Measurements from ENCODE around the gene STK31. TPM values are rescaled to one million over a fixed set of nuclear protein-coding genes. Genes with fewer than 3 reads are reported as not detected.
"Not testable (repeated sequence)": the region's sequence is repeated elsewhere in the genome, so short reads cannot be mapped to it uniquely, and the experiment has no call there.

Gene STK31
- total RNA-seq, 2 donors from 2014 or later: 0.09 to 32.1 TPM

DNA sequence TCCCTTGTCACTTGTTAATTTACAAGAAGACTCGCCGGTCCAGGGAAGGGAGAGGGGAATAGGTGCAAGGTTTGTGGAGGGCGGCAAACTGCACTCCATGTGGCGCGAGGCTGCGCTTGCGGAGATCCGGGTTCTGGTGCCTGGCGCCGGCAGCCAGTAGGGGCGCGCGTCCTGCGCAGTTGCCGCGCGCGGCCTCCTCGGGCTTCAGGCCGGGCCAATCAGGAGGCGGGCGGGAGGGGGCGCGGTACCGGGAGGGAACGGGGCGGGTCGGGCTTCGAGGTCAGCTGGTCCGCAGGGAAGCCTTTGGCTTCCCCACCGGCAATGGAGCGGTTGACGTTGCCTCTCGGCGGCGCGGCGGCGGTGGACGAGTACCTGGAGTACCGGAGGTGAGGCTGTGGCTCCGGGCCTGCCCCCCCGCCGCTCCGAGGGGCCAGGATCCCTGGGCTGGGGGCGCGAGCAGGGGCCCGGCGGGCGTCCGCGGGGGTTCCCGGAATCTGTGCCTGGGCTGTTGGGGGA lies 30.1 kb upstream of the STK31 start, which contains the start of gene FAM221A:
TSS of gene FAM221A (plus strand) at position 302 of the 516 bp plus-strand sequence. CDS start at position 322, 20 bp downstream.
- H3K4me3 ChIP-seq: peak within 1 kb of the TSS; percentile 64 to 69
- DNase-seq (ENCODE audit: low spot score): peak; percentile 85
- H3K4me1 ChIP-seq (replicated peaks): no peaks in the 10 kb centered on the region
- peak within 1 kb of the TSS; percentile 80 for H3K27ac ChIP-seq
- WGBS: 1% methylated on average over 47 of the region's 53 CpGs
- TF ChIP-seq POLR2AphosphoS5 (IDR thresholded peaks at IDR 0.05) (peak; percentile 53), POLR2A (IDR thresholded peaks at IDR 0.05) (peak; percentile 16)
- TF ChIP-seq, protein P1, sequence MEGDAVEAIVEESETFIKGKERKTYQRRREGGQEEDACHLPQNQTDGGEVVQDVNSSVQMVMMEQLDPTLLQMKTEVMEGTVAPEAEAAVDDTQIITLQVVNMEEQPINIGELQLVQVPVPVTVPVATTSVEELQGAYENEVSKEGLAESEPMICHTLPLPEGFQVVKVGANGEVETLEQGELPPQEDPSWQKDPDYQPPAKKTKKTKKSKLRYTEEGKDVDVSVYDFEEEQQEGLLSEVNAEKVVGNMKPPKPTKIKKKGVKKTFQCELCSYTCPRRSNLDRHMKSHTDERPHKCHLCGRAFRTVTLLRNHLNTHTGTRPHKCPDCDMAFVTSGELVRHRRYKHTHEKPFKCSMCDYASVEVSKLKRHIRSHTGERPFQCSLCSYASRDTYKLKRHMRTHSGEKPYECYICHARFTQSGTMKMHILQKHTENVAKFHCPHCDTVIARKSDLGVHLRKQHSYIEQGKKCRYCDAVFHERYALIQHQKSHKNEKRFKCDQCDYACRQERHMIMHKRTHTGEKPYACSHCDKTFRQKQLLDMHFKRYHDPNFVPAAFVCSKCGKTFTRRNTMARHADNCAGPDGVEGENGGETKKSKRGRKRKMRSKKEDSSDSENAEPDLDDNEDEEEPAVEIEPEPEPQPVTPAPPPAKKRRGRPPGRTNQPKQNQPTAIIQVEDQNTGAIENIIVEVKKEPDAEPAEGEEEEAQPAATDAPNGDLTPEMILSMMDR (IDR thresholded peaks at IDR 0.05): peak; percentile 61 to 76 (median 69)
- no peaks in the 10 kb centered on the region for H3K9me3 ChIP-seq
- no peaks in the 10 kb centered on the region for H3K27me3 ChIP-seq (replicated peaks; ENCODE audit: insufficient read depth)
- H3K36me3 ChIP-seq: no peaks in the 10 kb centered on the region
- intact Hi-C loops (cut with DNase I): loop anchor here (2.0 to 10.0 kb wide), 2 partner anchors 83 to 665 kb away; partner anchors contain the start of genes CCDC126 and HYCC1

DNA sequence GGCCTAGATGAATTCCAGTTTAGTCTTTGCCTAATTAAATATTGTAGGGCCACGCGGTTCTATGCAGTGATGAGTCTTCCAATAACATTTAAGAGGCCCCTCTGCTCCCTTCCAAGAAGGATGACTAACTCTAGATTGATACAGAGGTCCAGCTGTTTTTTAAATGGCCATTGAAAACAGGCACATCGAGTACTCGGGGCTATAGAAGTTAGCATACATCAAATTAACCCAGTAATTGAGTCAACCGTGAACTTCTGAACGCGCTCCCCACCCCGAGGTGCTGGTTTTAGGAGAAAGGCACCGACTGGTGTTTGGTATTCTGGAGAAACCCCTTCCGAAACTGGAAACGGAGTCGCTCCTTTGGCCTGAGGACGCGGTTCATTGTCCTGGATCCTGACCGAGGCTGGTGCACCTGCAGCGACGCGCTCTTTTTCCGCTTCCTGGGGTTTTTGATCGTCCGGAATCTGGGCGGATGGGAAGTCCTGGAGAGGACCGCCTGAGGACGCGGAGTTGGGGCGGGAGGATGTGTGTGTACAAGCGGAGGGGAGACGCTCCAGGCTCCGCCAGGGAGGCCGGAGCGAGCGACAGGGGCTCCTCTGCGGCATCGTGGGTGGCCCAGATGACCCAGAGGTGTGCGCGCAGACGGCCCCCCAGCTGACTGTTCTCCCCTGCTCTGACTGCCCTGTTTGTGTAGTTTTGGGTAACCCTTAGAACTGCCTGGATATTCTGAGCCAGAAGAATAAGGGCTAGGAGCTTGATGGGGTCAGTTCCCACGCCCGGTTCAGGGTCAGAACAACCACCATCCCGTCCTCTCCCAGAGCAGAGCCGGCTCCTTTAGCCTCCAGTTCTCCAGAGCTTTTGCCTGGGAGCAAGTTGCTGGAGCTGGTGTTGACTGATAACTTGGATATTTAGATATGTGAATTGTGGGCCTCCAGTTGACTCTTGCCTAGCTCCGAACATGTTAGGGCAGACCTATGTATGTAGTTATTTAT lies 29.3 kb upstream of the STK31 start:
- H3K9me3 ChIP-seq: no peaks in the 10 kb centered on the region
- peak overlapping the region; percentile 64 to 69 for H3K4me3 ChIP-seq
- H3K27ac ChIP-seq: peak overlapping the region; percentile 80
- 6% methylated on average over 41 of the region's 42 CpGs for WGBS
- no peaks in the 10 kb centered on the region for H3K4me1 ChIP-seq (replicated peaks)
- H3K36me3 ChIP-seq: no peaks in the 10 kb centered on the region
- H3K27me3 ChIP-seq (replicated peaks; ENCODE audit: insufficient read depth): no peaks in the 10 kb centered on the region
- intact Hi-C loops (cut with DNase I): loop anchor here (2.0 to 10.0 kb wide), 2 partner anchors 84 to 666 kb away; partner anchors contain the start of genes CCDC126 and HYCC1
- peak; percentile 44 for DNase-seq (ENCODE audit: low spot score)
- TF ChIP-seq POLR2AphosphoS5 (IDR thresholded peaks at IDR 0.05) (no peak), POLR2A (IDR thresholded peaks at IDR 0.05) (no peak)
- TF ChIP-seq, protein P1 (IDR thresholded peaks at IDR 0.05): no peak

DNA sequence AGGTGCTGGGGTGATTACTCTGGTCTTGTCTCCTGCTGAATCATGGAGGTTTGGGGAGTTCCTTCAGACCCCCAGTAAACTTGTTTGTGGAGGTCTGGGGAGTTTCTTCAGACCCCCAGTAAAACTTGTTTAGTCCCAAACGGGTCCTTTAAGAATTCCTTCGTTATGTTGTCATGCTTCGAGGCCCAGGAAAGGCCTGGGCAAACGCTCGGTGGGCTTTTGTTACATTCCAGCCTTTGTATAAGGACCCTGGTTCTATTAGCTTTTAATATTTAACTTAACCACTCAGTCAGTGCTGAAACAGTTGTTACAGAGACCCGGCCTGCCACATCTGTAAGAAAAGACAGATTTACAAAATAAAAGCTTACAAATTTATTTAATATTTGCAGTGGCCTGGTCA lies 26.0 kb upstream of the STK31 start:
- whole genome bisulfite sequencing: 71% methylated on average over 6 of the region's 6 CpGs
- H3K4me1 ChIP-seq (replicated peaks); H3K36me3 ChIP-seq; H3K27me3 ChIP-seq (replicated peaks; ENCODE audit: insufficient read depth); H3K27ac ChIP-seq; H3K9me3 ChIP-seq; DNase-seq (ENCODE audit: low spot score); H3K4me3 ChIP-seq: not testable (repeated sequence)
- intact Hi-C loops (cut with DNase I): loop anchor here (10.0 kb wide), 1 partner anchor 669 kb away; the partner anchor contains the start of gene HYCC1

DNA sequence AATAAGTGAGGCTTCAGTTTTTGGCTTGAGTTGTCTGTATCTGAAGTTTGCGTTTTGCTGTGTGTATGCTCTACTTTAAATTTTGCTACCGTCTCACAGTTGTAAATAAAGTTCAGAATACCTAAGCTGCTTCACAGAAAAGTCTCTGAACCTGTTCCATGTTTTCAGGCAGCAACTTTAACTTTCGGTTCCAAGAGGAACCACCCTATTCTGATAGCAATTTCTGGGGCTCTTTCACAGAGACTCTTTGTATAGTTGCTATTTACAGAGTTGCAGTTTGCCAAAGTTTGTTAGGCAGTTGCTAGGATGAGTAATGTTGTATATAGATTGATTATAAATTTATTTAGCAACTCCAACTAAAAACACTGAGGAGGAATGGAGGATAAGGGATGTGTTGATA lies 24.3 kb upstream of the STK31 start:
- Histone ChIP-seq H3K36me3 (no peaks in the 10 kb centered on the region), H3K27me3 (replicated peaks; ENCODE audit: insufficient read depth) (no peaks in the 10 kb centered on the region), H3K4me1 (replicated peaks) (no peaks in the 10 kb centered on the region), H3K4me3 (peak overlapping the region in 1 of 2 donors; percentile 9), H3K9me3 (no peaks in the 10 kb centered on the region), H3K27ac (peak overlapping the region in 1 of 2 donors; percentile 45)
- TF ChIP-seq, protein P1 (IDR thresholded peaks at IDR 0.05): no peak
- TF ChIP-seq POLR2AphosphoS5 (IDR thresholded peaks at IDR 0.05) (no peak), POLR2A (IDR thresholded peaks at IDR 0.05) (no peak)
- DNase-seq (ENCODE audit: low spot score): no peak
- WGBS: 24% methylated on average over 3 of the region's 3 CpGs
- intact Hi-C loops (cut with DNase I): loop anchor here (10.0 kb wide), 1 partner anchor 671 kb away; the partner anchor contains the start of gene HYCC1

DNA sequence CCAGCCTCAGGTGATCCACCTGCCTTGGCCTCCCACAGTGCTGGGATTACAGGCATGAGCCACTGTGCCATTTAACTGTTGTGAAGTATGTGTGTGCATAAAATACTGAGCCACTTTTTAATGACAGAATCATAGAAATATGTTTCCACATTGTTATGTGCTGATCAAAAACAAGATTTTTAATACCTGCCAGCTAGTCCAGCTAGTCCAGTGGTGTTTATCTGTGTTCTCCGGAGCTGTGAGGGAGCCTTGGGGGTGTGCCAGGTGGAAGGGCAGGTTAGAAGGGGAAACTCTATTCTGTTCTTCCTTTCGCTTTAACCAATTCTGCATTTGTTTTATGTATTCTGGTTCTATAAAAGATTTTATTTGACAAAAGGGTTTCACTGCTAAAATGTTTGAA lies 23.0 kb upstream of the STK31 start:
- H3K4me1 ChIP-seq (replicated peaks): no peaks in the 10 kb centered on the region
- TF ChIP-seq, protein P1 (IDR thresholded peaks at IDR 0.05): no peak
- TF ChIP-seq POLR2AphosphoS5 (IDR thresholded peaks at IDR 0.05) (no peak), POLR2A (IDR thresholded peaks at IDR 0.05) (no peak)
- no peaks in the 10 kb centered on the region for H3K36me3 ChIP-seq
- peak; percentile 28 for DNase-seq (ENCODE audit: low spot score)
- intact Hi-C loops (cut with DNase I): loop anchor here (10.0 kb wide), 1 partner anchor 672 kb away; the partner anchor contains the start of gene HYCC1
- 25% methylated on average over 2 of the region's 2 CpGs for WGBS
- H3K27me3 ChIP-seq (replicated peaks; ENCODE audit: insufficient read depth): no peaks in the 10 kb centered on the region
- no peak overlapping the region for H3K4me3 ChIP-seq
- H3K9me3 ChIP-seq: no peaks in the 10 kb centered on the region
- H3K27ac ChIP-seq: no peak overlapping the region
